ENCODE results near the gene RTKN. TPM values are rescaled to one million over a fixed set of nuclear protein-coding genes. Genes with fewer than 3 reads are reported as not detected.

Gene RTKN
- polyA plus RNA-seq, 1 of the 3 experiments (the other 2 are of a cell fraction): 22.6 TPM

DNA sequence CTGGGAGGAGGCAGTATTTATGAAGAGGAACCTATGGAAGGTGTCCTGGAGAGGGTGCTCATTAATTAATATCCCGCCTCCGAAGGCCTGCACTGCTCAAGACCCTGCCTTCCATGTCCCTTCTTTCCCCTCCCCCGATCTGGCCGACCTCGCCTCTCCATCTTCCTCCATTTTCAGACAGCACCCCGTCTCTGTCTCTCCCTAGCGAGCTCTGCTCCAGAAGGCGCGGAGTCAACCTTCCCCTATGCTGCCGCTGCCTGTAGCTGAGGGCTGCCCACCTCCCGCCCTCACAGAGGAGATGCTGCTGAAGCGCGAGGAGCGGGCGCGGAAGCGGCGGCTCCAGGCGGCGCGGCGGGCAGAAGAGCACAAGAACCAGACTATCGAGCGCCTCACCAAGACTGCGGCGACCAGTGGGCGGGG, 15.4 kb upstream of the RTKN start:
- Histone ChIP-seq H3K79me2 (ENCODE audit: insufficient read depth) (peaks cover 29% of the 10 kb centered on the region), H3K9me2 (no peaks in the 10 kb centered on the region), H3K9me3 (no peaks in the 10 kb centered on the region), H3K4me2 (peak overlapping the region; percentile 95), H3K4me1 (ENCODE audit: control insufficient read depth in 1 of 2, insufficient read depth in 2 of 2, low read depth in 1 of 2, low read length in 1 of 2) (peaks cover 14 to 31% of the 10 kb centered on the region in 2 experiments; a peak in 3 of 4 replicates), H4K20me1 (ENCODE audit: insufficient read depth) (no peaks in the 10 kb centered on the region), H3F3A (replicated peaks; ENCODE audit: insufficient read depth) (peaks cover 13% of the 10 kb centered on the region), H3K27me3 (ENCODE audit: insufficient read depth) (no peaks in the 10 kb centered on the region), H2AFZ (ENCODE audit: low read depth) (0 out of 2 replicates have a peak overlapping the region, but pooled peaks have one; percentile 27), H3K27ac (ENCODE audit: low read depth in 2 of 2, low read length in 1 of 2) (peak overlapping the region; percentile 69 to 99; a peak in 3 of 4 replicates), H3K36me3 (replicated peaks in 1 of 2; ENCODE audit: control insufficient read depth in 1 of 2, insufficient read depth in 2 of 2, low read length in 1 of 2) (peaks cover 0 to 22% of the 10 kb centered on the region in 2 experiments), H3K4me3 (ENCODE audit: low read depth in 2 of 2, low read length in 1 of 2) (peak overlapping the region; percentile 68 to 70), H3K9ac (peak overlapping the region; percentile 44; the same call in 1 of the 2 replicates)
- CTCF ChIA-PET: interaction anchor here (0.5 to 2.8 kb wide), 9 partner anchors 10 to 720 kb away, joined by 3 to 10 read pairs (median 4); partner anchors contain the start of genes CCDC142, PCGF1, TPRKB and TTC31
- POLR2A ChIA-PET: interaction anchor here (0.7 to 5.9 kb wide), 8 partner anchors 8 to 56 kb away, joined by 3 to 60 read pairs (median 10); partner anchors contain the start of genes C2orf81, CCDC142, MOGS and MRPL53
- no peak for DNase-seq
- WGBS (ENCODE audit: low lambda C conversion rate): 6% methylated on average over 17 of the region's 27 CpGs
- TF ChIP-seq, protein P1, sequence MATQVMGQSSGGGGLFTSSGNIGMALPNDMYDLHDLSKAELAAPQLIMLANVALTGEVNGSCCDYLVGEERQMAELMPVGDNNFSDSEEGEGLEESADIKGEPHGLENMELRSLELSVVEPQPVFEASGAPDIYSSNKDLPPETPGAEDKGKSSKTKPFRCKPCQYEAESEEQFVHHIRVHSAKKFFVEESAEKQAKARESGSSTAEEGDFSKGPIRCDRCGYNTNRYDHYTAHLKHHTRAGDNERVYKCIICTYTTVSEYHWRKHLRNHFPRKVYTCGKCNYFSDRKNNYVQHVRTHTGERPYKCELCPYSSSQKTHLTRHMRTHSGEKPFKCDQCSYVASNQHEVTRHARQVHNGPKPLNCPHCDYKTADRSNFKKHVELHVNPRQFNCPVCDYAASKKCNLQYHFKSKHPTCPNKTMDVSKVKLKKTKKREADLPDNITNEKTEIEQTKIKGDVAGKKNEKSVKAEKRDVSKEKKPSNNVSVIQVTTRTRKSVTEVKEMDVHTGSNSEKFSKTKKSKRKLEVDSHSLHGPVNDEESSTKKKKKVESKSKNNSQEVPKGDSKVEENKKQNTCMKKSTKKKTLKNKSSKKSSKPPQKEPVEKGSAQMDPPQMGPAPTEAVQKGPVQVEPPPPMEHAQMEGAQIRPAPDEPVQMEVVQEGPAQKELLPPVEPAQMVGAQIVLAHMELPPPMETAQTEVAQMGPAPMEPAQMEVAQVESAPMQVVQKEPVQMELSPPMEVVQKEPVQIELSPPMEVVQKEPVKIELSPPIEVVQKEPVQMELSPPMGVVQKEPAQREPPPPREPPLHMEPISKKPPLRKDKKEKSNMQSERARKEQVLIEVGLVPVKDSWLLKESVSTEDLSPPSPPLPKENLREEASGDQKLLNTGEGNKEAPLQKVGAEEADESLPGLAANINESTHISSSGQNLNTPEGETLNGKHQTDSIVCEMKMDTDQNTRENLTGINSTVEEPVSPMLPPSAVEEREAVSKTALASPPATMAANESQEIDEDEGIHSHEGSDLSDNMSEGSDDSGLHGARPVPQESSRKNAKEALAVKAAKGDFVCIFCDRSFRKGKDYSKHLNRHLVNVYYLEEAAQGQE (IDR thresholded peaks at IDR 0.05; ENCODE audit: low read depth, low read length): 0 out of 2 replicates have a peak, but pooled peaks have one; percentile 7
- TF ChIP-seq TAF1 (IDR thresholded peaks at IDR 0.05; ENCODE audit: borderline replicate concordance, low read depth, low read length) (0 out of 2 replicates have a peak, but pooled peaks have one; percentile 16), MXI1 (IDR thresholded peaks at IDR 0.05; ENCODE audit: low read depth, low read length) (peak; percentile 30; the same call in 1 of the 2 replicates), YY1 (IDR thresholded peaks at IDR 0.05; ENCODE audit: low read depth) (0 out of 2 replicates have a peak, but pooled peaks have one; percentile 4)
- TF ChIP-seq, protein P2, sequence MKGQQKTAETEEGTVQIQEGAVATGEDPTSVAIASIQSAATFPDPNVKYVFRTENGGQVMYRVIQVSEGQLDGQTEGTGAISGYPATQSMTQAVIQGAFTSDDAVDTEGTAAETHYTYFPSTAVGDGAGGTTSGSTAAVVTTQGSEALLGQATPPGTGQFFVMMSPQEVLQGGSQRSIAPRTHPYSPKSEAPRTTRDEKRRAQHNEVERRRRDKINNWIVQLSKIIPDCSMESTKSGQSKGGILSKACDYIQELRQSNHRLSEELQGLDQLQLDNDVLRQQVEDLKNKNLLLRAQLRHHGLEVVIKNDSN (IDR thresholded peaks at IDR 0.05; ENCODE audit: borderline replicate concordance, low read depth): no peak

DNA sequence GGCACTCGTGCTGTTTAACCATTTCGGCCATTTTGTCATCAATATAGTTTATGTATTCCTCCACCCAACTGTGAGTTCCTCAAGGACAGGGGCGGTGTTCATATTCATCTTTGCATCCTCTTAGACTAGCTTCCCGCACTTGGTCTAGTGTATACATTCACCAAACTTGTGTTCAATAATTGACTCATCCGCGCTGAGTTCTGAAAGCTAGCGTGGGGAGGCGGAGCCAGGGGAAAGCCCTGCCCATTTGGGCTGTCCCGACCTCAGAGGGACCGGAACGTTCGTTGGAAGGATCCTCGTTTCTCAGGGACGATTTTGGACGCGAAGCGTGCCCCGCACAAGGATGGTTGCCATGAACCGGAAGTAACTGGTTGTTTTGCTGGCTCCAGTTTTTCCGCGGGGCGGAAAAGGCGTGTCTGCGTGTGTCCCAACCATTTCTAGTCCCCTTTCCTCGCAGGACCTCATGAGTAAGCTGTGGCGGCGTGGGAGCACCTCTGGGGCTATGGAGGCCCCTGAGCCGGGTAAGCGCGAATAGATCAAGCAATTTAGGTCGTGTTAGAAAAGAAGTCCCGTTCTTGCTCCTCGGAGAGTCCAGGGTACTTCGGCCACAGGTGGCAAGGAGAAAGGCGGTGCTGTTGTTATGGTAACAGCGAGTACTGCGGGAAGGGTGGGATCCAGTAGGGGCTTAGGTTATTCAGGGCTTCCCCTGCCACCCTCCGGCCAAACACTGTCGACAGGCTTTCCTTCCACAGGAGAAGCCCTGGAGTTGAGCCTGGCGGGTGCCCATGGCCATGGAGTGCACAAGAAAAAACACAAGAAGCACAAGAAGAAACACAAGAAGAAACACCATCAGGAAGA, 13.1 kb upstream of the RTKN start, which contains the start of gene INO80B:
Gene INO80B, plus strand, starts transcription at position 434 of the 858 bp plus-strand sequence. Its CDS starts 30 bp downstream, at position 464.
- CTCF ChIA-PET: interaction anchor here (1.0 to 3.0 kb wide), 8 partner anchors 10 to 205 kb away, joined by 3 to 10 read pairs (median 6); partner anchors contain the start of genes MOGS and PCGF1
- H3K9me2 ChIP-seq: no peaks in the 10 kb centered on the region
- H3K79me2 ChIP-seq (ENCODE audit: insufficient read depth): peaks cover 29% of the 10 kb centered on the region
- peak within 1 kb of the TSS; percentile 95 for H3K4me2 ChIP-seq
- no peaks in the 10 kb centered on the region for H3K9me3 ChIP-seq
- peaks cover 7% of the 10 kb centered on the region for H3F3A ChIP-seq (replicated peaks; ENCODE audit: insufficient read depth)
- peak within 1 kb of the TSS; percentile 88 for H3K4me3 ChIP-seq (ENCODE audit: low read depth in 2 of 2, low read length in 1 of 2)
- peak within 1 kb of the TSS; percentile 74 for H3K9ac ChIP-seq
- DNase-seq: peak; percentile 81
- peaks cover 14 to 26% of the 10 kb centered on the region in 2 experiments; a peak in 3 of 4 replicates for H3K4me1 ChIP-seq (ENCODE audit: control insufficient read depth in 1 of 2, insufficient read depth in 2 of 2, low read depth in 1 of 2, low read length in 1 of 2)
- H3K27me3 ChIP-seq (ENCODE audit: insufficient read depth): no peaks in the 10 kb centered on the region
- H3K36me3 ChIP-seq (replicated peaks in 1 of 2; ENCODE audit: control insufficient read depth in 1 of 2, insufficient read depth in 2 of 2, low read length in 1 of 2): peaks cover 0 to 6% of the 10 kb centered on the region in 2 experiments
- POLR2A ChIA-PET: interaction anchor here (0.5 to 2.8 kb wide), 8 partner anchors 15 to 99 kb away, joined by 3 to 17 read pairs (median 5); partner anchors contain the start of genes C2orf81, CCDC142, LOXL3 and MRPL53
- peak within 1 kb of the TSS; percentile 33 to 77; a peak in 3 of 4 replicates for H3K27ac ChIP-seq (ENCODE audit: low read depth in 2 of 2, low read length in 1 of 2)
- H2AFZ ChIP-seq (ENCODE audit: low read depth): peak within 1 kb of the TSS; percentile 82
- no peaks in the 10 kb centered on the region for H4K20me1 ChIP-seq (ENCODE audit: insufficient read depth)
- WGBS (ENCODE audit: low lambda C conversion rate): 1% methylated on average over 19 of the region's 40 CpGs
- TF ChIP-seq RFX5 (IDR thresholded peaks at IDR 0.05; ENCODE audit: low read length): 0 out of 2 replicates have a peak, but pooled peaks have one; percentile 26
- peak; percentile 29; the same call in 1 of the 2 replicates for TF ChIP-seq SMC3 (IDR thresholded peaks at IDR 0.05; ENCODE audit: low read depth, low read length)
- TF ChIP-seq, protein P3, sequence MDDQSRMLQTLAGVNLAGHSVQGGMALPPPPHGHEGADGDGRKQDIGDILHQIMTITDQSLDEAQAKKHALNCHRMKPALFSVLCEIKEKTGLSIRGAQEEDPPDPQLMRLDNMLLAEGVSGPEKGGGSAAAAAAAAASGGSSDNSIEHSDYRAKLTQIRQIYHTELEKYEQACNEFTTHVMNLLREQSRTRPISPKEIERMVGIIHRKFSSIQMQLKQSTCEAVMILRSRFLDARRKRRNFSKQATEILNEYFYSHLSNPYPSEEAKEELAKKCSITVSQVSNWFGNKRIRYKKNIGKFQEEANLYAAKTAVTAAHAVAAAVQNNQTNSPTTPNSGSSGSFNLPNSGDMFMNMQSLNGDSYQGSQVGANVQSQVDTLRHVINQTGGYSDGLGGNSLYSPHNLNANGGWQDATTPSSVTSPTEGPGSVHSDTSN (IDR thresholded peaks at IDR 0.05): peak; percentile 47; the same call in 1 of the 2 replicates
- TF ChIP-seq RCOR1 (IDR thresholded peaks at IDR 0.05; ENCODE audit: low read length): no peak; the same call in 1 of the 2 replicates
- peak; percentile 71 for TF ChIP-seq POLR2AphosphoS5 (IDR thresholded peaks at IDR 0.05; ENCODE audit: low read depth, low read length)
- peak in 1 of 2 experiments; percentile 8; a peak in 1 of 4 replicates for TF ChIP-seq EP300 (IDR thresholded peaks at IDR 0.05; ENCODE audit: borderline replicate concordance in 1 of 2, low read depth in 1 of 2, low read length in 1 of 2)
- TF ChIP-seq, protein P4, sequence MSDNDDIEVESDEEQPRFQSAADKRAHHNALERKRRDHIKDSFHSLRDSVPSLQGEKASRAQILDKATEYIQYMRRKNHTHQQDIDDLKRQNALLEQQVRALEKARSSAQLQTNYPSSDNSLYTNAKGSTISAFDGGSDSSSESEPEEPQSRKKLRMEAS (IDR thresholded peaks at IDR 0.05; ENCODE audit: low read depth): peak; percentile 86
- no peak; the same call in 1 of the 2 replicates for TF ChIP-seq RAD21 (IDR thresholded peaks at IDR 0.05; ENCODE audit: low read length)
- peak; percentile 5; the same call in 1 of the 2 replicates for TF ChIP-seq JUND (IDR thresholded peaks at IDR 0.05)
- TF ChIP-seq SIN3A (IDR thresholded peaks at IDR 0.05; ENCODE audit: borderline replicate concordance, low read depth, low read length): peak; percentile 96; the same call in 1 of the 2 replicates
- TF ChIP-seq, protein P5, sequence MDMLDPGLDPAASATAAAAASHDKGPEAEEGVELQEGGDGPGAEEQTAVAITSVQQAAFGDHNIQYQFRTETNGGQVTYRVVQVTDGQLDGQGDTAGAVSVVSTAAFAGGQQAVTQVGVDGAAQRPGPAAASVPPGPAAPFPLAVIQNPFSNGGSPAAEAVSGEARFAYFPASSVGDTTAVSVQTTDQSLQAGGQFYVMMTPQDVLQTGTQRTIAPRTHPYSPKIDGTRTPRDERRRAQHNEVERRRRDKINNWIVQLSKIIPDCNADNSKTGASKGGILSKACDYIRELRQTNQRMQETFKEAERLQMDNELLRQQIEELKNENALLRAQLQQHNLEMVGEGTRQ (IDR thresholded peaks at IDR 0.05; ENCODE audit: borderline replicate concordance, low read depth, low read length): 0 out of 2 replicates have a peak, but pooled peaks have one; percentile 10
- peak; percentile 99 for TF ChIP-seq ELF1 (IDR thresholded peaks at IDR 0.05)
